Fibroblast of lung (primary cell): ENCODE data around the gene GRIK1. TPM values are rescaled to one million over a fixed set of nuclear protein-coding genes. Genes with fewer than 3 reads are reported as not detected.

Experiments
- DNase-seq, 2 donors: peaks; one replicate each; pipeline versions ENCODE4 v3.0.0 to v3.0.0-alpha.2; 2010; ENCODE audit warnings: low read depth in 2 of 2
- H2AFZ ChIP-seq: 2 replicates; pipeline ENCODE4 v1.5.1; 2012; ENCODE audit warnings: low read length, control low read depth, inconsistent platforms
- H3K27ac ChIP-seq: 2 replicates; pipeline ENCODE4 v1.5.1; 2011; ENCODE audit warnings: low read length, control low read depth; ENCODE audit not compliant: insufficient read depth
- H3K27me3 ChIP-seq: 2 replicates; pipeline ENCODE4 v1.5.1; 2011; ENCODE audit warnings: mild to moderate bottlenecking, low read length; ENCODE audit not compliant: control insufficient read depth, insufficient read depth
- H3K36me3 ChIP-seq: 2 replicates; pipeline ENCODE4 v1.5.1; 2011; ENCODE audit warnings: low read length; ENCODE audit not compliant: control insufficient read depth, insufficient read depth
- H3K4me1 ChIP-seq: 2 replicates; pipeline ENCODE4 v1.5.1; 2011; ENCODE audit warnings: low read length; ENCODE audit not compliant: control insufficient read depth, insufficient read depth; ENCODE audit errors: extremely low read depth
- H3K4me2 ChIP-seq: 2 replicates; pipeline ENCODE4 v1.5.1; 2011; ENCODE audit warnings: low read length, control low read depth; ENCODE audit not compliant: insufficient read depth; ENCODE audit errors: extremely low read depth
- H3K4me3 ChIP-seq, 4 experiments: fragments of 200-600 bp in 1 of 4; sonication (generic) in 1 of 4; replicated peaks in 1 of 4; 2 replicates each; pipeline ENCODE4 v1.5.1; 2011 to 2016; ENCODE audit warnings: low read length in 4 of 4, low read depth in 3 of 4, mild to moderate bottlenecking in 3 of 4, control low read depth in 2 of 4, inconsistent platforms in 1 of 4, mixed read lengths in 1 of 4; ENCODE audit not compliant: insufficient read depth in 1 of 4; ENCODE audit errors: control extremely low read depth in 1 of 4
- H3K79me2 ChIP-seq: 2 replicates; pipeline ENCODE4 v1.5.1; 2012; ENCODE audit warnings: mild to moderate bottlenecking, low read length, inconsistent platforms; ENCODE audit not compliant: control insufficient read depth, insufficient read depth
- H3K9ac ChIP-seq: 2 replicates; pipeline ENCODE4 v1.5.1; 2011; ENCODE audit warnings: mild to moderate bottlenecking, low read length, control low read depth; ENCODE audit not compliant: insufficient read depth
- H3K9me3 ChIP-seq: 2 replicates; pipeline ENCODE4 v1.5.1; 2012; ENCODE audit warnings: low read depth, low read length; ENCODE audit not compliant: control insufficient read depth, insufficient read depth
- H4K20me1 ChIP-seq: 2 replicates; pipeline ENCODE4 v1.5.1; 2011; ENCODE audit warnings: low read length; ENCODE audit not compliant: control insufficient read depth, insufficient read depth; ENCODE audit errors: extremely low read depth
- CTCF ChIP-seq, 2 donors: IDR thresholded peaks in 1 of 2; conservative IDR thresholded peaks in 1 of 2; 1 replicate in 1 of 2; 2 replicates in 1 of 2; pipeline ENCODE4 v1.5.1; 2011 to 2012; ENCODE audit warnings: low read length in 2 of 2, control low read depth in 1 of 2, inconsistent platforms in 1 of 2, low read depth in 1 of 2, mild to moderate bottlenecking in 1 of 2
- EZH2 ChIP-seq: IDR thresholded peaks from 2 replicates; pipeline ENCODE4 v1.5.1; 2012; ENCODE audit warnings: low read length, control low read depth, mild to moderate bottlenecking; ENCODE audit errors: missing control alignments
- polyA plus RNA-seq, 2 donors: library from polyadenylated mRNA; depleted of rRNA in 1 of 2; stranded (reverse) in 1 of 2; unstranded in 1 of 2; fragments of >200 nt; gene quantifications; 2 replicates each; pipeline ENCODE4 v1.2.1, GENCODE V29; 2011 to 2012; ENCODE audit warnings: missing spikeins in 1 of 2
- total RNA-seq: library from RNA; depleted of rRNA; stranded (reverse); fragments of >200 nt; gene quantifications from 2 replicates; pipeline ENCODE4 v1.2.1, GENCODE V29; 2014

The GRIK1 gene
- total and polyA plus RNA-seq, 2 donors (not counting 1 experiment from before 2014, with no cell fraction given), result not detected

GRCh38 chr21:29691616-29692491, 247.9 kb downstream of the GRIK1 start:
- H3K27ac ChIP-seq, result no peak overlapping the region
- no peak overlapping the region for H3K4me2 ChIP-seq
- no peak overlapping the region for H2AFZ ChIP-seq

GRCh38 chr21:29689753-29690152, 250.0 kb downstream of the GRIK1 start:
- TF ChIP-seq EZH2, result no peak
- no peak for TF ChIP-seq CTCF (conservative IDR thresholded peaks at IDR 0.05 in 1 of 2, IDR thresholded peaks at IDR 0.05 in 1 of 2; ENCODE audit: low read depth in 1 of 2, low read length in 2 of 2)
- H3K27me3 ChIP-seq, result no peaks in the 10 kb centered on the region
- no peak overlapping the region for H3K4me2 ChIP-seq
- H3K9ac ChIP-seq, result no peak overlapping the region
- no peaks in the 10 kb centered on the region for H3K4me1 ChIP-seq
- no peak overlapping the region for H2AFZ ChIP-seq
- H3K4me3 ChIP-seq, result no peak overlapping the region
- H3K9me3 ChIP-seq, result no peaks in the 10 kb centered on the region
- no peaks in the 10 kb centered on the region for H4K20me1 ChIP-seq
- no peaks in the 10 kb centered on the region for H3K36me3 ChIP-seq
- no peak overlapping the region for H3K27ac ChIP-seq
- DNase-seq, result no peak
- H3K79me2 ChIP-seq, result no peaks in the 10 kb centered on the region

More at GRCh38 chr21:29691616-29692491, 247.9 kb downstream of the GRIK1 start:
- no peak for DNase-seq
- Histone ChIP-seq H3K9ac (no peak overlapping the region), H3K4me3 (no peak overlapping the region), H3K79me2 (no peaks in the 10 kb centered on the region), H3K27me3 (no peaks in the 10 kb centered on the region), H4K20me1 (no peaks in the 10 kb centered on the region), H3K9me3 (no peaks in the 10 kb centered on the region), H3K4me1 (no peaks in the 10 kb centered on the region), H3K36me3 (no peaks in the 10 kb centered on the region)
- TF ChIP-seq EZH2 (no peak), CTCF (conservative IDR thresholded peaks at IDR 0.05 in 1 of 2, IDR thresholded peaks at IDR 0.05 in 1 of 2; ENCODE audit: low read depth in 1 of 2, low read length in 2 of 2) (no peak)

- TF ChIP-seq CTCF (conservative IDR thresholded peaks at IDR 0.05 in 1 of 2, IDR thresholded peaks at IDR 0.05 in 1 of 2; ENCODE audit: low read depth in 1 of 2, low read length in 2 of 2) (no peak), EZH2 (no peak)
- no peaks in the 10 kb centered on the region for H3K36me3 ChIP-seq
- H3K27me3 ChIP-seq, result no peaks in the 10 kb centered on the region
- no peak overlapping the region for H3K4me3 ChIP-seq
- H2AFZ ChIP-seq, result no peak overlapping the region
- no peak overlapping the region for H3K27ac ChIP-seq
- H3K4me1 ChIP-seq, result no peaks in the 10 kb centered on the region
- H3K79me2 ChIP-seq, result no peaks in the 10 kb centered on the region
- H4K20me1 ChIP-seq, result no peaks in the 10 kb centered on the region
- H3K4me2 ChIP-seq, result no peak overlapping the region
- H3K9me3 ChIP-seq, result no peaks in the 10 kb centered on the region
- no peak overlapping the region for H3K9ac ChIP-seq
- DNase-seq, result no peak
Observed at GRCh38 chr21:29684106-29684505, 255.7 kb downstream of the GRIK1 start.
